Chondrocyte (in vitro differentiated cells): ENCODE data around the gene DTNBP1. TPM values are rescaled to one million over a fixed set of nuclear protein-coding genes. Genes with fewer than 3 reads are reported as not detected.

Experiments used
- DNase-seq: peaks from one replicate; pipeline ENCODE4 v3.0.0; 2021; ENCODE audit warnings: mixed read lengths, low spot score
- H3K27ac Mint-ChIP-seq: one replicate; pipeline ENCODE4 v1.8.0; 2021; ENCODE audit warnings: mild to moderate bottlenecking, moderate library complexity, mixed read lengths; ENCODE audit not compliant: unreplicated experiment
- H3K27me3 Mint-ChIP-seq: 2 replicates; pipeline ENCODE4 v1.8.0; 2021; ENCODE audit warnings: low read depth, mixed read lengths
- H3K36me3 Mint-ChIP-seq: 2 replicates; pipeline ENCODE4 v1.8.0; 2021; ENCODE audit warnings: low read depth, mixed read lengths
- H3K4me1 Mint-ChIP-seq: 2 replicates; pipeline ENCODE4 v1.8.0; 2021; ENCODE audit warnings: low read depth, mild to moderate bottlenecking, mixed read lengths
- H3K4me3 Mint-ChIP-seq: one replicate; pipeline ENCODE4 v1.8.0; 2021; ENCODE audit warnings: mild to moderate bottlenecking, moderate library complexity, mixed read lengths; ENCODE audit not compliant: unreplicated experiment
- H3K9me3 Mint-ChIP-seq: 2 replicates; pipeline ENCODE4 v1.8.0; 2021; ENCODE audit warnings: low read depth, mixed read lengths
- CTCF ChIP-seq: fragments of 200-600 bp; sonication (generic); IDR thresholded peaks from 2 replicates; pipeline ENCODE4 v1.5.0; 2021; ENCODE audit warnings: antibody characterized with exemption, mild to moderate bottlenecking, moderate library complexity
- total RNA-seq: library from RNA; stranded (reverse); gene quantifications from 3 replicates; pipeline ENCODE4 v1.2.1, GENCODE V29; 2021

The DTNBP1 gene
- total RNA-seq, 1 donor from 2014 or later = 18.0 TPM

GRCh38 chr6:15518057-15518456 is 144.8 kb downstream of the DTNBP1 start:
- no peak for TF ChIP-seq CTCF
- no peak overlapping the region for H3K4me3 Mint-ChIP-seq
- no peak overlapping the region for H3K27ac Mint-ChIP-seq
- H3K9me3 Mint-ChIP-seq = no peaks in the 10 kb centered on the region
- peaks cover 32% of the 10 kb centered on the region for H3K36me3 Mint-ChIP-seq
- no peaks in the 10 kb centered on the region for H3K27me3 Mint-ChIP-seq
- DNase-seq = no peak
- no peaks in the 10 kb centered on the region for H3K4me1 Mint-ChIP-seq

GRCh38 chr6:15517600-15517999 is 145.2 kb downstream of the DTNBP1 start:
- peaks cover 29% of the 10 kb centered on the region for H3K36me3 Mint-ChIP-seq
- TF ChIP-seq CTCF = no peak
- H3K27me3 Mint-ChIP-seq = no peaks in the 10 kb centered on the region
- no peaks in the 10 kb centered on the region for H3K4me1 Mint-ChIP-seq
- DNase-seq = peak; percentile 72
- no peak overlapping the region for H3K27ac Mint-ChIP-seq
- no peak overlapping the region for H3K4me3 Mint-ChIP-seq
- H3K9me3 Mint-ChIP-seq = no peaks in the 10 kb centered on the region

GRCh38 chr6:15516923-15517560 is 145.8 kb downstream of the DTNBP1 start:
- DNase-seq = peak; percentile 88
- H3K36me3 Mint-ChIP-seq = peaks cover 27% of the 10 kb centered on the region

GRCh38 chr6:15516378-15516777 is 146.4 kb downstream of the DTNBP1 start:
- TF ChIP-seq CTCF = no peak
- Mint-ChIP-seq H3K36me3 (peaks cover 30% of the 10 kb centered on the region), H3K4me3 (no peak overlapping the region), H3K27ac (no peak overlapping the region), H3K27me3 (no peaks in the 10 kb centered on the region), H3K9me3 (no peaks in the 10 kb centered on the region), H3K4me1 (no peaks in the 10 kb centered on the region)
- peak; percentile 62 for DNase-seq

More at GRCh38 chr6:15516923-15517560, 145.8 kb downstream of the DTNBP1 start:
- H3K27ac Mint-ChIP-seq = no peak overlapping the region
- H3K4me3 Mint-ChIP-seq = no peak overlapping the region
- no peaks in the 10 kb centered on the region for H3K27me3 Mint-ChIP-seq
- TF ChIP-seq CTCF = no peak
- H3K9me3 Mint-ChIP-seq = no peaks in the 10 kb centered on the region
- H3K4me1 Mint-ChIP-seq = no peaks in the 10 kb centered on the region

GRCh38 chr6:15515660-15516375 is 147.0 kb downstream of the DTNBP1 start:
- H3K4me1 Mint-ChIP-seq = no peaks in the 10 kb centered on the region
- no peak for DNase-seq
- TF ChIP-seq CTCF = no peak
- no peaks in the 10 kb centered on the region for H3K9me3 Mint-ChIP-seq
- H3K36me3 Mint-ChIP-seq = peaks cover 29% of the 10 kb centered on the region
- no peak overlapping the region for H3K4me3 Mint-ChIP-seq
- no peak overlapping the region for H3K27ac Mint-ChIP-seq
- no peaks in the 10 kb centered on the region for H3K27me3 Mint-ChIP-seq
